Skin epidermis (tissue), 12 donors: Measurements from ENCODE around the gene RIN3.

Experiments used
- H3K27ac ChIP-seq, 21 experiments: fragments of 200-600 bp; sonication (generic) in 11 of 21; one replicate each; pipeline ENCODE4 v1.5.0; 2020; ENCODE audit warnings: mild to moderate bottlenecking in 3 of 21, inconsistent platforms in 2 of 21, moderate library complexity in 2 of 21
- H3K4me3 ChIP-seq, 7 experiments: fragments of 200-600 bp; sonication (generic) in 2 of 7; one replicate each; pipeline ENCODE4 v1.5.0; 2020; ENCODE audit warnings: inconsistent platforms in 2 of 7, mild to moderate bottlenecking in 2 of 7, moderate library complexity in 1 of 7

The RIN3 gene, protein sequence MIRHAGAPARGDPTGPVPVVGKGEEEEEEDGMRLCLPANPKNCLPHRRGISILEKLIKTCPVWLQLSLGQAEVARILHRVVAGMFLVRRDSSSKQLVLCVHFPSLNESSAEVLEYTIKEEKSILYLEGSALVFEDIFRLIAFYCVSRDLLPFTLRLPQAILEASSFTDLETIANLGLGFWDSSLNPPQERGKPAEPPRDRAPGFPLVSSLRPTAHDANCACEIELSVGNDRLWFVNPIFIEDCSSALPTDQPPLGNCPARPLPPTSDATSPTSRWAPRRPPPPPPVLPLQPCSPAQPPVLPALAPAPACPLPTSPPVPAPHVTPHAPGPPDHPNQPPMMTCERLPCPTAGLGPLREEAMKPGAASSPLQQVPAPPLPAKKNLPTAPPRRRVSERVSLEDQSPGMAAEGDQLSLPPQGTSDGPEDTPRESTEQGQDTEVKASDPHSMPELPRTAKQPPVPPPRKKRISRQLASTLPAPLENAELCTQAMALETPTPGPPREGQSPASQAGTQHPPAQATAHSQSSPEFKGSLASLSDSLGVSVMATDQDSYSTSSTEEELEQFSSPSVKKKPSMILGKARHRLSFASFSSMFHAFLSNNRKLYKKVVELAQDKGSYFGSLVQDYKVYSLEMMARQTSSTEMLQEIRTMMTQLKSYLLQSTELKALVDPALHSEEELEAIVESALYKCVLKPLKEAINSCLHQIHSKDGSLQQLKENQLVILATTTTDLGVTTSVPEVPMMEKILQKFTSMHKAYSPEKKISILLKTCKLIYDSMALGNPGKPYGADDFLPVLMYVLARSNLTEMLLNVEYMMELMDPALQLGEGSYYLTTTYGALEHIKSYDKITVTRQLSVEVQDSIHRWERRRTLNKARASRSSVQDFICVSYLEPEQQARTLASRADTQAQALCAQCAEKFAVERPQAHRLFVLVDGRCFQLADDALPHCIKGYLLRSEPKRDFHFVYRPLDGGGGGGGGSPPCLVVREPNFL

DNA sequence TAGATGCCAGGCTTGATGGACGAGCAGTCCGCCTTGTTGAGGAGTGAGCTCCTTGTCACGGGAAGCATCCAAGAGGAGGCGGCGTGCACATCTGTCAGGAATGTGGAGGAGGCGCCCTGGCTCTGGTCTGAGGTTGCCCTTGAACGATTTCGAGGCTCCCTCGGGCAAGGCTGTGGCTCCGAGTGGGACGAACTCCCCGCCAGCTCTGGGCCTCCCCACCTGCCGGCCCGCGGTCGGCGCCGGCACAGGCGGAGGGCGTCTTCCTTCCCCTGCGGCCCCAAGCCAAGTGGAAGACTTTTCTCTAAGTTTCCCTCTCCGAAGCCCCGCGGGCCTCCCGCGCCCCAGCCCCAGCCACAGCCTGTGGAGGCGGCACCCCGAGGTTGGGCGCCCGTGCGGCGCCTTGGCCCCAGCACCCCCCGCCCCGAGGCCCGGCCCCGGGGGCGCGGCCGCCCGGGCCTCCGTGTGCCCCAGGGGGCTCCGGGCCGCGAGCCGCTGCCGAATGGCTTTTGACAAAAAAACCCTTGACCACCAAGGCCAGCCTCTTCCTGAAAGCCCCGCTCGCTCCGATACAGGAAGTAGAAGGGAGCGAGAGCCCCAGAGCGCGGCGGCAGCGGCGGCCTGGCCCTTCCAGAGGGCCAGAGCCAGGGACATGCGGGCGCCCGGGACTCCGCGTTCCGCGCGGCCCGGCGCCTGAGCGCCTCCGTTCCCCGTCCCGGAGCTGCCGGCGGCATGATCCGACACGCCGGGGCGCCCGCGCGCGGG is at the start of gene RIN3:
RIN3 (plus strand) TSS at position 578 of the 762 bp plus-strand sequence; CDS start at position 730, 152 bp downstream.
- H3K4me3 ChIP-seq, result peak within 1 kb of the TSS; percentile 53 to 84 (median 64)
- peak within 1 kb of the TSS; percentile 80 to 97 (median 90) for H3K27ac ChIP-seq

DNA sequence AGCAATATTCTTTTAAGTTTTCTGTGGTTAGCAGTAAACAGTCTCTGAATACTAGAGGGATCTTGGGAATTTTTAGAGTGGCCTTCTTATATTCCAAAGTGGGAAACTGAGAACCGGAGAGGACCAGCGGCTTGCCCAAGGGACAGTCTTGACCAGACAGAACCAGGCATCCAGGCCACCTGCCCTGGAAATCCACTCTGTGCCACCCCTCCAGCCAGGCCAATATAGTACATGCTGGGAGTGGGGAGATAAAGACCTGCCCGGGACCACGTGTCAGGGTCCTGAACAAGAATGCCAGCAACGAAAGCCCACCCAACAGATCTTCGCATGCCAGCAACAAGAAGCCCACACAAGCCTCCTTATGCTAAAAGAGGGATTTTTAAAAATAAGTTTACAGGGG is 49.4 kb upstream of the RIN3 start:
- Histone ChIP-seq H3K27ac (no peak overlapping the region), H3K4me3 (no peak overlapping the region)

DNA sequence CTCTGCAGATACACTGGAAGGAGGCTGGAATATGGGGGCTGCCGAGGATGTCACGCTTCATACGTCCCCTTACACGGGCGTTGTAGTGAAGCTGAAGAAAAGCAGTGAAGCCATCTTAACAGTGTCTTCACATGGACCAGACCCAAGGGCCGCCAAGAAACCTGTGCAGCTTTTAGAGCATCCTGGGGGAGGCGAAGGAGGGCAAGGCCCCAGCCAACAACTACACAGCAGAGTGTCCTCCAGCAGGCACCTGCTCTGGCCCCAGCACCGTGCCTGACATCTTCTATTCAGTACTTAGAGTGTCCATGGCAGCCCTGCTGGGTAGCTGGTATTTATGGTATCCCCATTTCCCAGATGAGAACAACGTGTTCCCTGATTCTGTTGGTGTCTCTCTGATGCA is 48.9 kb upstream of the RIN3 start:
- Histone ChIP-seq H3K27ac (no peak overlapping the region), H3K4me3 (no peak overlapping the region)

DNA sequence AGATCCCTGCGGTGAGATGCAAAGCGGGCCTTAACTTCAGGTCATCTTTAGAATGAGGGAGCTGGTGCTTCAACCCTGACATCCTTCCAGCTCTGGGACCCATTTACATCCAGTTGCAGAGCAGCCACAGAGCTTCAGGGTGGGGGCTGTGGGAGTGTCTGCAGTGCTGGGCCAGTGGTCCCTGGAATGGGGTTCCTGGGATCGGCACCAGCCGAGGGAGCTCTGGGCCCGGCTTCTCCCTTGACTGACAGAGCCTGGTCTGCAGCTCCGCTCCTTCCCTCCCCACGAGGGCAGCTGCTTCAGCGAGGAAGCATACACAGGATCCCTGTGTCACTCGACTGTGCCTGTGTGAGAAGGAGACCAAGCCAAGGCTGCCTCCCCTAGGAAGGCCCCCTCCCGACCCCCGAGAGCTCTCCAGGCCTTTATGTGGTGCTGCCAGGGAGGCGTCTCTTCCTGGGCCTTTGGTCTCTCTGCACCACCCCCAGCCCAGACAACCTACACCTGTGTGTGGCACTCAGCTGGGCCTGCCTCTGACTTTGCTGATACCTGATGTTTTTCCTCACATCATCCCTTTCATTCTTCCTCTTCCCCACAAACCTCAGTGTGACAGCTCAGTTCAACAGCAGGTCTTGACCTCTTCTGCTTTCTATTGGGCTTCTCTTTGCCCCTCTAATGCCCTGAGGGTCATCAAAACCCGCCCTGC is 48.1 kb upstream of the RIN3 start:
- peak overlapping the region in 1 of 21 experiments; percentile 7 for H3K27ac ChIP-seq
- no peak overlapping the region for H3K4me3 ChIP-seq

DNA sequence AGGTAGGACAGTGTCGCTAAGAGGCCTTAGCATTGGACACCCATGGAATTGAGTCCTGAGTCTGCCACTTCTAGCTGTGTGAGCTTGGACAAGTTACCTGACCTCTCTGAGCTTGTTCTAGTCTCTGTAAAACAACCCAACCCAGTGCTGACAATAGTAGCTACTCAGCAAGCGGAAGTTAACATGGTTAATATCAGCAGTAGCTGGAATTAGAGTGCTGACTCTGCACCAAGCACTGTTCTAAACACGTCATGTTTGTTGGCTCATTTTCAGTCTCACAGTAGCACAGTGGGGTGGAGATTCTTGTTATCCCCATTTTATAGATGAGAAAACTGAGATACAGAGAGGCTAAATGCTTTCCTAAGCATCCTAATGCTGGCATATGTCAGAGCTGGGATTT is 47.5 kb upstream of the RIN3 start:
- peak overlapping the region in 1 of 21 experiments; percentile 7 for H3K27ac ChIP-seq
- no peak overlapping the region for H3K4me3 ChIP-seq

DNA sequence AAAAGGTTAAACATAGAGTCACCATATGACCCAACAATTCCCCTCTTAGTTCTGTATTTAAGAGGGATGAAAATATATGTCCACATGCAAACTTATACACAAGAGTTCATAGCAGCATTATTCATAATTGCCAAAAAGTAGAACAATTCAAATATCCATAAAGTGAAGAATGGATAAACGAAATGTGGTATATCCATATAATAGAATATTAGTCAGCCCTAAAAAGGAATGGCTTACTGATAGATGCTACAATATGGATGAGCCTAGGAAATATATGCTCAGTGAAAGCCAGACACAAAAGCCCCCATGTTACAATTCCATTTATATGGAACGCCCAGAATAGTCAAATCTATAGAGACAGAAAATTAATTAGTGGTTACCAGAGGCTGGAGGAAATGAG is 44.1 kb upstream of the RIN3 start:
- H3K27ac ChIP-seq, result no peak overlapping the region
- no peak overlapping the region for H3K4me3 ChIP-seq

DNA sequence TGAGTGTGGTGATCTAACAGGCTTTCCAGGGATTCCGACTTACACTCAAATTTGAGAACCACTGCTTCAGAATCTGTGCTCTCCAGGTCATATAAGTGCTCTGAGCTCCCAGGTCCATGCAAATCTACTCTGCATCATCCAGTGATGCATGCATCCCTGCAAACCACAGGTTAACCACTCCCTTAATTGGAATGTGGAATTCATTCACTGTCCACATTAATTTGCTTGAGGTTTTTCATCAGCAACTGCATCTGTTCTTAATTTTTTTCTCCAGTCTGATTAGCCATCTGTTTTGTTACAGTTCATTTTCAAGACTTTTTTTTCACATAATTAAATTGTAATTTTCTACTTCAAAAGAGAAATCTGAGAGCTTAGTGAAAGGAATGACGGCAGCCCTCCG is 43.4 kb upstream of the RIN3 start:
- no peak overlapping the region for H3K27ac ChIP-seq
- H3K4me3 ChIP-seq, result no peak overlapping the region

DNA sequence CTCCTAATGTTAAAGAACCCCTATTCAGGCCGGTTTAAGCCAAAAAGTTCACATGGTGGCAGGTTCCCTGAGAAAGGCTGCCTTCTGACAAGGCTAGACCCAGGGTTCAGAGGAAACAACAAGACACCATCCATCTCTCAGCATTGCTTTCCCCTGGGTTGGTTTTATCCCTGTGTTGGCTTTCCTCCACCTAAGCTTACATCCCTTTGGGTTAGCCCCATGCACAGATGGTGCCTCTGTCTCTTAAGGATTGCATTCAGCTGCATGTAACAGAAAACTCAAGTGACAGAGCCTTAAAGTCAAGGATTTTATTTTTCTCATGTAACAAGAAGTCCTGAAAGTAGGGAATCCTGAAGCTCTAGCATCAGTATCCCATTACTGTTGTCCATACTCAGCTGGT is 42.8 kb upstream of the RIN3 start:
- Histone ChIP-seq H3K4me3 (no peak overlapping the region), H3K27ac (no peak overlapping the region)

DNA sequence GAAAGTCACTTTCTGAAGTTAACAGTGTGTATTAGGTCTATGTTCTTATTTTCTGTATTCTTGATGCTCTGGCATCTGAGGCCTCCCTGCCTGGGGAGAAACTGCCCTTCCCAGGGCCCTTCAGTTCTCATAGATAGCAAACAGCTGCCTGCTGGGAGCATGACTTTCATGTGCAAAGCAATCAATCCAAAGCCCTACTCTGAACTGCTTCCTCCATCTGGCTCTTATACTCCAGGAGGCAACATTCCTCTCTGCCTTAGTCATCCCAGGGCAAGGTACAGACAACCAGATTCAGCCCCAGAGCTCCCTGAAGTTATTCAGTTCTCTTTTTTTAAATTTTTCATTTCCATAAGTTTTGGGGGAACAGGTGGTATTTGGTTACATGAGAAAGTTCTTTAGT is 41.7 kb upstream of the RIN3 start:
- Histone ChIP-seq H3K27ac (no peak overlapping the region), H3K4me3 (no peak overlapping the region)

DNA sequence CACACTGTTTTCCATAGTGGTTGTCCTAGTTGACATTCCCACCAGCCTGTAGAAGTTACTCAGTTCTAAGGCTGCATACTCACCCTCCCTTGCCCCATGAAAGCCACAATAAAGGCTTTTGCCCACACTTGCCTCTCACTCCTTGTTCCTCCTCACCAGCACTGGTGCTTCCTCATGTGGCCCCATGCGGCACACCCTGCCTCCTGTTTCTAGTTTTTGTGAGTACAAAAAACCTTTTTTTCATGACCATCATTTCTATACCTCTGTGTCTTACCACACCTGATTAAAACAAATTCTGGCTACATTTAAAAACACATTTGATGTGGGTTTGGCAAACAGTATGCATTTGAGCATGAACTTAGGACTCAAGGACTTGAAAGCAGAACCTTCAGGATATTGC is 40.7 kb upstream of the RIN3 start:
- Histone ChIP-seq H3K4me3 (no peak overlapping the region), H3K27ac (peak overlapping the region in 9 of 21 experiments; percentile 2 to 68 (median 28))

DNA sequence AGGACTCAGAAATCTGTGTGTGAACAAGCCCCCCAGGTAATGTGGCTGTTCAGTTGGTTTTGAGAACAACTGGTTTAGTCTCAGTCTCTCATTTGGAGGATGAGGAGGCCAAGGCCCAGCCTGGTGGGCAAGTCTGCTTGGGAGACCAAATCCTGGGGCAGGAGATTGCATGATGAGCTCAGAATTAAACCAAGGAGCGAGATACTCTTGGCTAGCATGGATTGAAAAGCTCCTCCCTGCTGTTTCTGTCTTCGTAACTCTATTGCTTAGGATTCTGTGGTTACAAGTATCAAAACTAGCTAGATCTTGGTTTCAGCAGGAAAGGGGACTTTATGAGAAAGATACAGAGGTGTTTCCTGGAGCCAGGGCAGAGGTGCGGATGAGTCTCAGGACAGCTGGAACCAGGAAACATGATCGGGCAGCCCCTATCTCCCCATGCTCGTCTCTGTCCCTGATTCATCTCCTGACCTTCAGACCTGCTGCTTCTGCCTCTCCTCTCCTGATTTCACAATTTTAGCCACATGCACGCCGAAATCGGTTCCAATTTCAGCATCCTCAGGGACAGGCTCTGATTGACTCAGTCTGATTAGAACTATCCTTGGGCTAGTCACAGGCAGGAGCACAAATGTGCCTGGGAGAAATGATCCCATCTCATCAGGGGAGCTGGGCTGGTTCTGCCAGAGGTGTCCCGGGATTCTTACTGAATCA is 40.2 kb upstream of the RIN3 start:
- no peak overlapping the region for H3K4me3 ChIP-seq
- H3K27ac ChIP-seq, result peak overlapping the region in 13 of 21 experiments; percentile 1 to 68 (median 20)

DNA sequence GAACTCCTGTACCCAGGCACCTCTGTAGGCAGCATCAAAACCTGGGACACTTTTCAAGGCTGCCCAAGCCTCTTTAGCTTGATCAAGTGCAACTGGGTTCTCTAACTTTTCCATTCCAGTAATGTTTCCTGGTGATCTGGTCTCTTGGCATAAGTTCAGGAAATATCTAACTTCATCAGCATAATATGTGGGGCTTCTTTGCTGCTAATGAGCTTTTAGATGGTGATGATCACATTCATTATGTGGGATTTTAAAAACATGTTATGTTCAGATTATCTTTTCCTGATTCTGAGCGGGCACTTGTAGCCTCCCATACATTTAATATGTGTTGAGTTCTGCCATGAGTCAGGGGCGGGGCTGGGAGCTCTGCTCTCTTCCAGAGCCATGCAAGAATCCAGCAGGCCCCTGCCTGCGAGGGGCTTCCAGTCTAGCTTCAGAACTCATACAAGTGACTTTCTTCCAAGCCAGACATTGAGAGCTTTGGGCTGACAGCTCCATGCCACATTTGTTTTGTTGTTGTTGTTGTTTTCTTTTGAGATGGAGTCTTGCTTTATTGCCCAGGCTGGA is 39.5 kb upstream of the RIN3 start:
- no peak overlapping the region for H3K4me3 ChIP-seq

DNA sequence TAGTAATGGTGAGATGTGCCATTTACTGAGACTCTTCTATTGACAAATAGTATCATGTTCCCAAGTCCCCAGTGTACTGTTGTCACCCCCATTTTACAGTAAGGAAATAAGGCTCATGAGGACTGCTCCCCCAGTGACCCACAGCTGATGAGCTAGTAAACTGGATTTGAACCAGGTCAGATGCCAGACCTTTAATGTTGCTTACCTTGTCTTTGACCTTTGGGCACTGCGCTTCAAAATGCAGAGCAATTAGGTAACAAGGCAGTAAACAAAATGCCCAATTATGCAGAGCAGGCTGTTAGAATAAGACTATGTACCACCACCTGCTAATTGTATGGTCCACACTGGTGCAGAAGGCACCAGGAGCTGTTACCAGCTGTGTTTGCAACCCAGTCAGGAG is 38.5 kb upstream of the RIN3 start:
- H3K27ac ChIP-seq, result no peak overlapping the region
- H3K4me3 ChIP-seq, result no peak overlapping the region

More for the DNA sequence above, 39.5 kb upstream of the RIN3 start:
- peak overlapping the region in 9 of 21 experiments; percentile 1 to 68 (median 20) for H3K27ac ChIP-seq

DNA sequence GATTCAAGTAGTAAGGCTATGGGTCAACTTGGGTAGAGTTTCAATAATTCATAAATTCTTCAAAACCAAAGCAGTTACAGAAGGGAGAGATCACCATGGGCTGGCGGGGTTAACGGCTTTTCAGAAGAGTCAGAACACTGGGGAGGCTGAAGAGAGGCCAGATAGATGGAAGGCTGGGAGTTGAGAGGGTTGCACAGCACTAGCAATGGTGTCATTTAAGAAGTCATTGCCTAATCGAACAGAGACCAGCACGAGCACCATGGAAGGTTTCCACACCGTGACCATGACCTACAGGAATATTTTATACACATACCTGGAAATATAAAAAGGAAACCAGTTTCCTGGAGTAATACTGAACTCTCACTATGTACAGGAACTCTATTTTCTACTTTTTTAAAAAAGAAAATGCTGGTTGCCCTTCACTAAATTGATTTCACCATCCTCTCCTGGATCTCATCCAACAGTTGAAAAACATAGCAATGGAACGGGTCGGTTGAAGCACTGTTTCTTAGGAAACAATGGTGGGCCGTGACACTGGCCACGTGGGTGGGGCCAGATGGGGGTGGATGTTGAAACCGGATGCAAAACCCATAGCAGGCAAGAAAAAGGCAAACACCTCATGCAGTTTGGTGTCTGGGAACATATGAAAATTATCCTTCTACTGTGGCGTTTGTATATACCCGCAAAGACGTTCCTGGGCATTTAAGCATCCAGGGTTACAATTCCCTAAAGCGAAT is 38.0 kb upstream of the RIN3 start:
- Histone ChIP-seq H3K4me3 (no peak overlapping the region), H3K27ac (peak overlapping the region in 2 of 21 experiments; percentile 4 to 26)

DNA sequence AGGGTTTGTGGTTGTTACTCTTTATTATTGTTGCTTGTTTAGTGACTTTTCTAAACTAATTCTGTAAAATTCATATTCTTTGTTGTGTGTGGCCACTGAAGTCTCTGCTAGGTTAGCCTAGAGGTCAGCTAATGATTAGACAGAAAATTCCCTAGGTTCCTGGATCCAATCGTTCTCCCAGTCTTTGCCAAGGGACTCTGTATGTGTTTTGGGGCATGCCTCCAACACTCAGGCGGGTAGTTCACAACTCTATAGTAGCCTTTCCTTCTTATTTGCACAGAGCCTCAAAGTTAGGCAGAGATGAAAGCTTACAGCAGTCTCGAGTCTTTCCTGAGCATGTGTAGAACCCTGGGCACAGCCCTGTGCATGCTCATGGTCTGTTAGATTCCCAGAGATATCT is 32.7 kb upstream of the RIN3 start:
- Histone ChIP-seq H3K27ac (no peak overlapping the region), H3K4me3 (no peak overlapping the region)

DNA sequence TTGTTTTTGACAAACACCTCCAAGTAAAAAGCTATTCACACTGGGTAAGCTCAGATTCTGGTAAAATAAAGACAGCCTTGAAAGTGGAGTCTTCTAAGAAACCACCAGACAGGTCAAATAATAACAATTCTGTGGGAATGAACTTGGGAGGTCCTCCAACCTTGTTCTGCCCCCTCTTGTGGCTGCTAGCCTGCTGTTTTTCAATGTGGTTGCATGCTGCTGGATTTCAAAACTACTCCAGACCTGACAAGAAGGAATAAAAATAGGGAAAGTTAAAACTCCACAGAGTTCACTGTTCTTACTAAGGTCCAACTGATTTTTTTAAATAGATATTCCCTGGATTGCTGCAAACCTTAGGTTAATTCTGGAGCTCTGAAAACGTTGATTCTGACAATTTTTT is 32.2 kb upstream of the RIN3 start:
- Histone ChIP-seq H3K27ac (no peak overlapping the region), H3K4me3 (no peak overlapping the region)

DNA sequence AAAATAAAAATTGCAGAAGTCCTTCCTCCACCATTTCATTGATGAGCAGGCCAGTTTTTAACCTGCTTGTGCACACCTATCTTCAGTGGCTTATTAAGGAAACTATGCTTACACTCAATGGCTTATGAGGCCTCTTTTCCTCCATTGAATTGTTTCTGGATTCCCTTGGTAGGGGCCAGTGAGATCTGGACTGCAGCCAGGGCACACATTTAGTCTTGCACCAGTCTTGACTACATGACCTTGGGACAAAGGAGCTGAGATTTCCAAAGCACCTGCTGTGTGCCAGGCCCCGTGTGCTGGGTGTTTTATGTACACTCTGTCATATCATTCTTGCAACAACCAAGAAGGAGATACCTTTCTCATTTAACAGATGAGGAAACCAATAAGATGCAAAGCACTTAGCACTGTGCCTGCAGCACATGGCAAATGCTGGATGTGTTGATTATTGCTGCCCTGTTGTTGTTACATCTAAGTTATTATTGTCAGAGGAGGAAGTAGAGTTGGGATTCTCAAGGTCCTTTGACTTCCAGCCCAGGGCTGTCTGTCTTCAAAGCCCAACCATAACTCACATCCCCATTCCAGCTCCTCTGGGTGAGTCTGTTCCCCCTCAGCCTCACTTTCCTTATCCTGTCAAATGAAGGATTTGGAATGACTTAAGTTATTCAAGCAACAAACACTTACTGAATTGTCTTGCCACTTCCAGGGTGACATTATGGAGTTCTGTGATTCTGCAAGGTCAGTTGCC is 31.6 kb upstream of the RIN3 start:
- H3K27ac ChIP-seq, result no peak overlapping the region

More for the DNA sequence above, 31.6 kb upstream of the RIN3 start:
- H3K4me3 ChIP-seq, result no peak overlapping the region
